ENCODE measurements around the gene AP2A2. TPM values are rescaled to one million over a fixed set of nuclear protein-coding genes. Genes with fewer than 3 reads are reported as not detected.

AP2A2 gene
- total RNA-seq, 1 experiment from 2014 or later = 47.1 TPM

GRCh38 chr11:914204-914603 lies 11.5 kb upstream of the AP2A2 start (continued):
- no peak for TF ChIP-seq STAT6 (CRISPR knock-in tag; conservative IDR thresholded peaks at IDR 0.05; ENCODE audit: low read depth)
- no peak for TF ChIP-seq JAZF1 (CRISPR knock-in tag; IDR thresholded peaks at IDR 0.05)
- TF ChIP-seq ELF4 (CRISPR knock-in tag; IDR thresholded peaks at IDR 0.05; ENCODE audit: low read depth) = no peak
- TF ChIP-seq ATF6 (CRISPR knock-in tag; IDR thresholded peaks at IDR 0.05) = no peak
- no peak for TF ChIP-seq ZBTB43 (CRISPR knock-in tag; IDR thresholded peaks at IDR 0.05)
- no peak for TF ChIP-seq ATF2 (CRISPR knock-in tag; IDR thresholded peaks at IDR 0.05; ENCODE audit: borderline replicate concordance, low read depth)
- no peak for TF ChIP-seq SMAD4 (CRISPR knock-in tag; IDR thresholded peaks at IDR 0.05)
- TF ChIP-seq NR3C1 (CRISPR knock-in tag; conservative IDR thresholded peaks at IDR 0.05; ENCODE audit: low read depth) = no peak
- TF ChIP-seq CTCF (IDR thresholded peaks at IDR 0.05) = no peak
- TF ChIP-seq MYBL2 (CRISPR knock-in tag; IDR thresholded peaks at IDR 0.05) = no peak
- no peak for TF ChIP-seq FOXJ3 (CRISPR knock-in tag; IDR thresholded peaks at IDR 0.05; ENCODE audit: borderline replicate concordance)
- no peak for TF ChIP-seq FOXP1 (CRISPR knock-in tag; IDR thresholded peaks at IDR 0.05; ENCODE audit: borderline replicate concordance)

GRCh38 chr11:914747-915501 lies 10.7 kb upstream of the AP2A2 start:
- POLR2A ChIA-PET = interaction anchor here (0.6 kb wide), 1 partner anchor 20 kb away, joined by 4 read pairs; no protein-coding TSS in a partner anchor
- CTCF ChIA-PET = no interaction called here
- H3K4me1 Mint-ChIP-seq = peaks cover 6% of the 10 kb centered on the region
- H3K27ac Mint-ChIP-seq = no peak overlapping the region
- no peak overlapping the region for H3K4me3 Mint-ChIP-seq
- DNase-seq (ENCODE audit: low spot score) = no peak
- H3K27me3 Mint-ChIP-seq (ENCODE audit: low read depth) = no peaks in the 10 kb centered on the region
- no peak for ATAC-seq
- H3K36me3 Mint-ChIP-seq = no peaks in the 10 kb centered on the region
- no peaks in the 10 kb centered on the region for H3K9me3 Mint-ChIP-seq
- TF ChIP-seq ETV6 (CRISPR knock-in tag; IDR thresholded peaks at IDR 0.05) (no peak), ARID4B (CRISPR knock-in tag; IDR thresholded peaks at IDR 0.05; ENCODE audit: borderline replicate concordance) (no peak), E2F4 (CRISPR knock-in tag; IDR thresholded peaks at IDR 0.05; ENCODE audit: borderline replicate concordance, low read depth) (no peak), TEAD1 (CRISPR knock-in tag; IDR thresholded peaks at IDR 0.05) (no peak), KAT7 (CRISPR knock-in tag; IDR thresholded peaks at IDR 0.05; ENCODE audit: borderline replicate concordance) (no peak), RELA (CRISPR knock-in tag; IDR thresholded peaks at IDR 0.05; ENCODE audit: borderline replicate concordance) (no peak), NR3C1 (CRISPR knock-in tag; conservative IDR thresholded peaks at IDR 0.05; ENCODE audit: low read depth) (no peak), CDX4 (CRISPR knock-in tag; IDR thresholded peaks at IDR 0.05; ENCODE audit: borderline replicate concordance) (no peak)

All from WTC11 (cell line).